Measurements from ENCODE around the gene CDC42.

The CDC42 gene

DNA sequence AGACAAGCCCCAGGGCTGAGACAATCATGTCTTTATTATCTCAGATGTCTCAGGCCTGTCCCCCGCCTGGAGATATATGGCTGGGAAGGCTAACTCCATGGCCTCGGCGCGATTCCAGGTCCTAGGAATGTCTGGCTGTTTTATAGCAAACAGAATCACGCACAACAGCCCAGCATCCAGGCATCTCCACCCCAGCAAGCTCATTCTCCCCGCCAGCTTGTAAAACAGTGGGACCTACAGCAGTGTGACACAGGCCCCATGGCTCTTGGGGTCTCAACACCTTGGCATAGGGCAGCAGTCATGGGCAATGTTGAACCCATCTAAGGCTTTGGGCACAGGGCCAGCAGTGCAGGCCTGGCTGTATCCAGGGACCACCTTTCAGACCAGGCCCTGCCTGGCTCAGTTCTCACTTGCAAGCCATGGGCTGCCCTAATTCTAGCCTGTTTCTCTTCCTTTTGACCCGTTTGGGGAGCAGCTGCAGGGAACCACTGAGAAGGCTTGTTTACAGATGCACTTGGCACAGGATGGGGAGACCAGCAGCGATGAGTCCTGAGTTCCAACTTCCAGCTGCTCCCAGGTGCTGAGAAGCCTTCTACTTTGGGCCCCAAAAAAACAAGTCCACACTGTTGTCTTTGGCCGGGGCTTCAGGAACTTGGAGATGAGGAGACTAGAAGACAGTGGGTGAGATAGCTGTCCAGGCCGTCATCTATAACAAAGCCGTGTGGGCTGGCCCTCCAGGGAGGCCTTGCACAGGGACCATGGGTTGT lies 56.0 kb downstream of the CDC42 start:
- DNase-seq (ENCODE audit: low spot score): peak; percentile 49

DNA sequence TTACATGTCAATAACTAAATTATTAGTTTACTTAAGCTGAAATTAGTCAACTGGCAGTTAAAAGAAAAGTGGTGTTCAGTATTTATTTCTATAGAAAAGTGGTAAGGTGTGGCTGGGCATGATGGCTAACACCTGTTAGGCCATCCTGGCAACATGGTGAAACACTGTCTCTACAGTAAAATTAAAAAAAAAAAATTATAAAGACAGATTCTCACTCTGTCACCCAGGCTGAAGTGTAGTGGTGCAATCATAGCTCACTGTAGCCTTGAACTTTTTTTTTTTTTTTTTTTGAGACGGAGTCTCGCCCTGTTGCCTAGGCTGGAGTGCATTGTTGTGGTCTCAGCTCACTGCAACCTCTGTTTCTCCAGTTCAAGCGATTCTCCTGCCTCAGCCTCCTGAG lies 57.5 kb downstream of the CDC42 start:
- no peak for DNase-seq (ENCODE audit: low spot score)

DNA sequence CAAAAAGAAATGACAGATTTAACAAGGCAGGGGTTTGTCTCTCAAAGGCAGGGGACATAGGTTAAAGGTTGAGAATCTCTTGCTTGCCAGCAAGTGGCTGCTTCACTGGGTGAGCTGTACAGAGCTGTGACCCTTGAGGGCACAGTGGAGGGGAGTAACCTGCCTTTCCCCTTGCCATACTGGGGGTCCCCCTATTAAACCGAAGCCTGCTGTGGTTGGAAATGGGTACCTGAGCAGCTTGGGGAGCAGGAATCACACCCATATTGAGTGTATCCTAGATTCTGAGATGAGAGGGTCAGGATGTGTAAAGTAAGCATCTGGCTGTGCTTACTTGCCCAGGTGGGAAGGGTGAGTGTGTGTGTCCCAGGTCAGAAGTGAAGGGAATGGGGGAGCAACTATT lies 58.6 kb downstream of the CDC42 start:
- DNase-seq (ENCODE audit: low spot score): no peak

DNA sequence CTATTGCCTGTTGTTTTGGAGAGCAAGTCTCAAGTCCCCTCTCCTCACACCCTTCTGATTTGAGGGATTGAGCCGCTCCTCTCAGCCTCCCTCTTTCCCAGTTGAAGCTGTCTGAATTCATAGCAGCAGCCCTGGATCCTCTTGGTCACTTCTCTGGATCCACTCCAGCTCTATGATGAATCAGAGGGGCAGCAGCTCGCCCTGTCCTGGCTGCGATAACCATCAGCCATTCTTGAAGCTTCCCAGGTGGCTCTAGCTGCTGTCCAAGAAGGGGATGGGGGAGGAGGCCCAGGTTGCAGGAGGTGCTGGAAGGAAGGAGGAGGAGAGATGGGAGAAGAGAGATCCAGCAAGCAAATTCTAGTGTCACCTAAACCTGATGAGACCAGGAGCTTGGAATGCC lies 59.1 kb downstream of the CDC42 start:
- peak; percentile 54 for DNase-seq (ENCODE audit: low spot score)

DNA sequence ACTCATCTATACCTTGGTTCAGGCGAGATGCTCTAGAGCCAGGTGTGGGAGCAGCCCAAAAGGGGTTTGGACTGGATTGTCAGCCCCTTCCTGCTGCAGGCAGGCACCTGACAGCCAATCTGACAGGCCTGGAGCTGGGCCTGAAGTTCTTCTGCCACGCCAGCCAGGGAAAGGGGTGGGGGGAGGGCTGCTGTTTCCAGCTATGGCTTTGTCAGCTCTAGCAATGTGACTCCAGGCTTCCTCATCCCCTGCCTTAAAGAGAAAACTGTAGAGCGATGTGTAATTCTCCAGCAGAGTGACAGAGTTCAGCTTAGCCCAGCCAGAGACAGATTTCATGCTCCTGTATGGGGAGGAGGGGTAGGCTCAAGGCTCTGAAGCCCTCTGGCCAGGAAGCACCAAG lies 60.0 kb downstream of the CDC42 start:
- no peak for DNase-seq (ENCODE audit: low spot score)

DNA sequence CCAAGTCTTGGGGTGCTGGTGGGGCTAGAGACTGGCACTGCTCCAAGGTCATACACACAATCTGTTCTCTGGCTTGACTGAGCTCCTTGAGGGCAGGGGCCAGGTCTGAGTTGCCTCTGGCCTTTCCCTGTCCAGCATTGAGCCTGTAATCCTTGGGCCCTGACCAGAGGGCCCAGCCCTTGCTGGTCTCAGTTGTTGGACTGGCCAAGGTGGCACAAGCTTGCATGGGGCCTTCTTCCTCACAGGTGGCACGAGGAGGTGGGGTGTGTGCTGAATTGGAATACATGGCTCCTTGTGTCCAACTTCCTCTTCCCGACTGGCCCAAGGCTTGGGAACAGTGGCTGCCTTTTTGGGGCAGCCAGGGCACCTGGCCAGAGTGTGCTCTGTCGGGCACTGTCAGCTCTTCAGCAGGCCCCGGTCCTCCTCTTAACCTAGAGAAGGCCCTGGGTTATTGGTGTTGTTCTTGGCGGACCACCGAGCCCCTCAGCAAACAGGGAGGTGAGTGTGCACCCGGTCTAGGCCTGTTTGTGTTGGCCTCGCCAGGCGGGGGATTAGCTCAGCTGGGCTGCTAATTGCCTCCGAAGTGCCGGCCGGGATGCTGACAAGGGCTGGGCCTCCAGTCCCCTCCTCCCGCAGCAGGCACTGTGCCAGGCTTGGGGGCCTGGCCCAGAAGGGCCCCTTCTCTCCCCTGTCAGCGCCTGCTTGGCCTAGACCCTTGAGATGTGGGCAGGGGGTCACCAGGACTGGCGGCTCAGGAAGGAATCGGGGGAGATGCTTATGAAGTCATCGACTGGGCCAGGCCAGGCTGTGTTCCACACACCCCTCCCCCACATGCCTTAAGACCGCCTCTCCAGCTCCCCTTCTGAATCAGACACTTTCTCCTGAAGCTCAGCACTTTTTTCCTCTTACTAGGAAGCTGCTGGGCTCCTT lies 61.8 kb downstream of the CDC42 start:
- no peak for DNase-seq (ENCODE audit: low spot score)

DNA sequence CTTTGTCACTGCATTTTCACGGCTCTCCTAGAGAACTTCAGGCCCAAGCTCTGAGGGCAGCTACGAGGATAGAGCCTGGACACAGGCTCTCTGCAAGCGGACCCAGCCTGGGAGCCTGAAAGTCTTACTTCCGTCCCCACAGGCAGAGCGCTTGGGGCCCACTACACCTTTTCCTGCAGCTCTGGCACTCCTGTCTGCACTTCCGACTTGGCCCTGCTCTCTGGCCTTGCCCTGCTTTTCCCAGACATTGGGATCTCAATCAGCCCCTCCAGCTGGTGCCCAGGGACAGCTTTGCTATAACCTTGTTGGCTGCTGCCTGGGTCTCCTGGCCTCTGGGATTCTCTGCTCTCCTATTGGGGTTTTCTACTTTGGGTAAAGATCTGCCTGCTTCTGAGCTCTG lies 62.8 kb downstream of the CDC42 start:
- DNase-seq (ENCODE audit: low spot score): no peak

DNA sequence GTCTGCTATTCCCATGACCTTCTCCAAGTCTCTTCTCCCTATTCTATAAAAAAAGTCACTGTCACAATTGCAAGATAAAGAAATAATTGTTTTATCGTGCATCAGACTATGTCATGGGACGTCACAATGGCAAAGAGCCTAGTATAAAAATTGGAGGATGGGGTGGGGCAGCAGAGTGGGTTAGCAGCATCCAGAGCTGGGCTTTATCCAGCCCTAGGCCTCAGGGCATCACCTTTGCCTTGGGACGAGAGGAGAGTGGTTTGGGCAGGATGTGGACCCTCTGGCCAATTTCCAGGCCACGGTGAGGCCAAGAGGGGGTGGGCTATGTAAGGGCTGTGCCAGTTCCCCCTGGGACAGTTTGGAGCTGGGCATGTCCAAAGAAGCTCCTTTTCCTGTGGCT lies 64.7 kb downstream of the CDC42 start:
- DNase-seq (ENCODE audit: low spot score): no peak

DNA sequence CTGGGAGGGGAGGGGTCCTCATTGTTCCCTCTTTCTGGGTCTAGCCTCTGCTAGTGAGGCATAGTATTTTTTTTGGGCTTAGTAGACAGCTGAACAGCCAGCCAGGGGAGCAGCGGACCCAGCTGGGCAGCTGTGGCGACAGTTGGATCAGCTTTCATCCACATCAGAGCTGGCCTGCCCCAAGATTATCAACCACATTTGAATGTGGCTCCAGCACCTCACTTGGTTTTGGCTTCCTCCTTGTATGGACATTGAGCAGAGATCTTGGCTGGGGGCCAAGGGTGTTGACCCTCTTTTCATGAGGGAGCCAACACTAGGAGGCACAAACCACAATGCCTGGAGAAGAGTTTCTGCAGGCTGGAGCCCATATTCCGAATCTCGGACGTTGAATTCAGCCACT lies 65.3 kb downstream of the CDC42 start:
- DNase-seq (ENCODE audit: low spot score): no peak

DNA sequence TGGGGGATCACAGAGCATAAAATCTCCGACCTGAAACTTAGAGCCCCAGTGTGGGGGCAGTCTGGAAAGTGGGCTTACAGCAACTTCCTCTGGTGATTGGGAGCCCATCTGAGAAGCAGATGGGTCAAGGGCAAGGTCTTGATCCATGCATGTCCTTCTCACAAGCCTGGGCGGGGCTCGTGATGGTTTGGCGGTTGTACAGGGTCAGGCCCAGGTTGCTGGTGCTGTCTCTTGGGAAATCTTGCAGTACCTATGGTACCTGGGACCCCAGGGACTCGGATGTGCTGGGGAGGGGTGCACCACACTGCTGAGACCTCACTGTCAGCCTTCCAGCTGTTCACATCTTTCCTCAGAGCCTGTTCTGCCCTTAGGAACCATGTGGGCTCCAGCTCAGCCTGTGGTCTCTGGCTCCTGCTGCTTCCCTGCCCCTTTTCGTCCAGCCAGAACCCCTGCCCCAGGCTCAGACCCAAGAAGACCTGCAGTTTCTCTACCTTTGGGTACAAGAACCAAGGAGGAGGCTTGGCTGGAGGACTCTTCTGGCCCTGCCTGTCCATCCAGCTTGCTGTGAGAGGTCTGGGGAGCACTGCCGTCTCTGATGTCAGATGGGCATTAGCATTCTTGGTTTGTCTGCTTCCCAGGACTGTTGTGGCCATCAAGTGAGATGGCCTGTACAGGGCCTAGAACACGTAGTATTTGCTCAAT lies 65.9 kb downstream of the CDC42 start:
- no peak for DNase-seq (ENCODE audit: low spot score)

DNA sequence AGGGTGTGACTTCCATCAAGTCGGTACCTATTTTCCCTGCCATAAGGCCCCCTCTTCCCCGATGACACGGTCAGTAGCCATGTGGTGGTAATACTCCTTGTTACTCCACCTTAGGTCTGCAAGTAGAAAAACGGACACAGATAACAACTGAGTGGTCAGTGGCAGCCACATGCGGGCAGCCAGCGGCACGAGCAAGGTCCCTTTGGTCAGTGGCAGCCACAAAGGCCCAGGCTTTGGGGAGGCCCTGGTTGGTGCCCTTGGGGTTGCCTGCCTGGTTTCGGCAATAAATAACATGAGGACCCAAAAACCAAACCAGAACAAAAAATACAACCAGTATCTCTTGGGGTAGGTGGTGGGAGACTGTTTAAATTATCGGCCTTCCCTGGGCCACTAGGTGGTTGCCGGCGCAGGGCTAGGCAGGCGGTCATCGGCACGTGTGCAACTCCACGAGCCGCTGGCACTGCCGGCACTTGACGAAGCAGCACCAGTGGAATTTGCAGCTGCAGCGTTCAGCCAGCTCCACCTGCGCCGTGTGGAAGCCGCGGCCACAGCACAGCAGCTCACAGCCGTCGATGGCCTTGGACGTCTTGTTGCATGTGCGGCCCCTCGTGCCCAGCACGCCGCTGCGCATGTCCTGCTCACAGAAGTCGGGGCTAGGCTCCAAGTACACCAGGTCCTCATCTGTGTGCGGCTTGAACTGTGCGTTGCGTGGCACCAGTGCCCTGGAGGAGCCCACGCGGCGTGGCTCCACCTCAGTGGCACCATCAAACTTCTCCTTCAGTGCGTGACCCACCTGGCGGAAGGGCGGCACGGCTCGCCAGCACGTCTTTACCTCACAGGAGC lies 67.3 kb downstream of the CDC42 start:
- DNase-seq (ENCODE audit: low spot score): no peak

DNA sequence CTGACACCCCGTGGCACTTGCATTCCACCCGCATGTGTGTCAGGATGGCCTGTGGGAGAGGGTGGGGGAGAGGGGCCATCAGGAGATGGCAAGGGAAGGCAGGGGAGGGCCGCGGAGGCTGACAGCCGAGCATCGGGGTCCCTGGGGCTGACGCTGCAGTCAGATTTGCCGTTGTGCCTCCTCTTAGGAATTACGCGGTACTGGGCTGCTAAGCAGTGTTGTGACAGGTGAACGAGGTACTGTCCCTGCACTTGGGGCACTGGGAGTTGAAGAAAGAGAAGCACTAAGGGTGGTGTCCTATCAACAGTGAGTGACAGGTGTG lies 67.9 kb downstream of the CDC42 start:
- DNase-seq (ENCODE audit: low spot score): no peak

DNA sequence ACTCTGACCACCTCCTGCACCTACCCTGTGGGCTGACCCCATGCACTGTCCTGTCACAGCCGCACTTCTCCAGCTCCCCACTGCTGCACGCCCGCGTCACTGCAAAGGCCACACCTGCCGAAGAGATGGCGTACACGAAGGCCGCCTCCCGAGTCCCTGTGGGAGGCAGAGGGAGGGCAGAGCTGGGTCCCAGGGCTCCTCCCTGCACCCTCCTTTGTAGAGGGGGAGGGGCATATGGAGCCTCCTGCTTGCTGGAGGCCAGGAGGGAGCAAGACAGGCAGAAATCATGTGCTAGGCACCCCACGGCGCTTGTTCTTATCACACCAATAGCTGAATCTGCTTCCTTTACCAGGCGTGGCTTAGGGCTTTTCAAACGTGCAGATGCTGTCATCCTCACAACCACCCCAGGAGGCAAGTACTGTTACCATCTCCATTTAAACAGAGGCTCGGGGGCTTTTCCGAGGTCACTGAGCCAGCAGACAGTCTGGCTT lies 69.0 kb downstream of the CDC42 start:
- no peak for DNase-seq (ENCODE audit: low spot score)

DNA sequence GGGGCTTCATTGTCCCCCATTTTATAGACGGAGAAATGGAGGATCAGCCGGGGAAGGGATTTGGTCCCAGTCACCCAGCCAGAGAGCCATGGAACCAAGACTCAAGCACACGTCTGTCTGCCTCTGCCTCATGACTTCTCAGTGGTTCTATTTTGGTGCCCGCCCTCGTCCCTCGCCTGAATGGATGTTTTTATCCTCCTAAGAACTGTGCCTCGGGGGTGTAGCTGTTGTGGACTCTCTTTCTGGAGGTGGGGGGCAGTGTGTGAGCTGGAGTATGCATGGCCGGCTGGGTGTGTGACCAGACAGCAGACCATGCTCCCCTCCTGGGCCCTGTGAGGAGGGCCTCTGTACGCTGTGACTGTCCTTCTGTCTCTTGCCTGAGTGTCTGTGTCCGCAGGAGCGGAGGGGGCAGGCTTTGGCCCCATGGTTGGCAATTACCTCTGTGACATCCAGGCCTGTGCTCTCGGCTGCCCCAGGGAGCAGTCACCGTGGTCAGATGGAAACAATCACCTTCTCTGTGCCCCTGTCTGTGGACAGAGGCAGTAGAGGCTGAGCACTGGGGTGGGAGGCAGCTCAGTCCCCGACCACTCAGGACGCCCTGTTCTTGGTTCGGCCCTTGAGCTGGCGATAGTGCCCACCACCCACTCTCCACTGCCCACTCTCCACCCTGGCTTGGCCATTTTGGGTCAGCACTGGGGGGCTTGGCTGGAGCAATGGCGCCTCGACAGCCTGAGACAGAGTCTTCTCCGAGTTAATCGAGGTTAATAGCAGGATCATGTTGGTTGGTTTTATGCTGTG lies 70.0 kb downstream of the CDC42 start:
- no peak for DNase-seq (ENCODE audit: low spot score)

DNA sequence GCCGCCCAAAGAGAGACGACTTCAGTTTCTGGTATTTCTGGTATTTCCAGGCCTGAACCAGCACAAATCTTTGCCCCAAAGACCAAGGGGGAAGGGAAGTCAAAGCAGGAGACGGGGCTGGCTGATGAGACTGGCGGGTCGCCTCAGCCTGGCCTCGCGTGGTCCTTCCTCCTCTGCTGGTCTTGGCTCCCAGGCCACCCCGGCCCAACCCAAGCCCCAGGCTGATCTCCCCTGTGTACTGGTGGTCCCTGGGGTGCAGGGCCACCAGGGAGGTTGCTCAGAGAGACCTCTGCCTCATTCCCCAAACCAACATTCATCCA lies 70.5 kb downstream of the CDC42 start:
- no peak for DNase-seq (ENCODE audit: low spot score)

DNA sequence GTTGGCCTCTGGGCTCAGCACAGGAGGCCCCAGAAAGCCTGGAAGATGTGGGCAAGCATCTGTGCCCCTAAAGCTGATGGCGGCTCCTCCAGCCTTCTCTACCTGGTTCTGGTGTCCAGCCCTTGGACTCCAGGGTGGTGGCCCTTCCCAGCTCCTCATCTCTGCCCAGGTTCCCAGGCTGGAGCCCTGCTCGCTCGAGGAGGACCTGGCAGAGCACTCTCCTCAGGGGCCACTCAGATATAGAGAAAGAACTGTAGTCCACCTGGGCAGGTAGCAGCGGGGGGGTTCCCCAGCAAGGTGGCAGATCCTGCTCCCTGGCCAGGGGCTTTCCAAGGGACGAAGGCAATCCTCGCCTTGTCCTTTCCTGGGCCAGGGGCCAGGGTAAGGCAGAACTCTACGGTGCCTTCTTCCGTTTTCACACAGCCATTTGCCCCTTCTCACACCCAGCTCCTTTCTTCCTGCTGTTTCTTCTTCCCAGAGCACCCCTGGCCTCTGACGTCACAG lies 71.4 kb downstream of the CDC42 start:
- DNase-seq (ENCODE audit: low spot score): no peak

DNA sequence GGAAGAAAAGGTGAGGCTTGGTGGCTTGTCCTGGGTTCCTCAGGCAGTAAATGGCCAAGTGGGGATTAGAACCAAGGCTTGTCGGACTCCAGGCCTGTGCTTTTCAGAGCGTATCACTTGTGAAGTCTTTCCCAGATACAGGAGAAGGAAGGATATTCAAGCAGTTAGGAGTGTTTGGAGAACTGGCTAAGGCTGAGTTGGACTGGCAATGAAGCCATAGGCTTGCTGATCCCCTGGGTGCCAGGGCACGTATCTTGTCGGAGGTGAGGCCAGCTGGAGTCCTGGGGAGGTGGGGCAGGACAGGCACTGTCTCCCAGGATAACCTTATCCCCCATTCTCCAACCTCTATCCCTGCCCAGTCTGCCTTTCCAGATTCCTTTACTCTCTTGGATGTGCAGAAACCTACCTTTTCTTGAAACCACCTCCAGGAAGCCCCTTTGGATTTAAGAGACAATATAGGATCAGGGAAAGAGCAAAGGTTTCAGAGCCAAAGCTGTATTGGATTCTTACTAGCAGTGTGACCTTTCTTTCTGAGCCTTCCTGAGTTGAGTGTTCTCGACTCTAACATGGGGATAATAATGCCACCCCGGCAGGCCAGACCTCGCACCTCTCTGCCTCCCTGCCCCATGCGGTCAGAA lies 72.2 kb downstream of the CDC42 start:
- no peak for DNase-seq (ENCODE audit: low spot score)

DNA sequence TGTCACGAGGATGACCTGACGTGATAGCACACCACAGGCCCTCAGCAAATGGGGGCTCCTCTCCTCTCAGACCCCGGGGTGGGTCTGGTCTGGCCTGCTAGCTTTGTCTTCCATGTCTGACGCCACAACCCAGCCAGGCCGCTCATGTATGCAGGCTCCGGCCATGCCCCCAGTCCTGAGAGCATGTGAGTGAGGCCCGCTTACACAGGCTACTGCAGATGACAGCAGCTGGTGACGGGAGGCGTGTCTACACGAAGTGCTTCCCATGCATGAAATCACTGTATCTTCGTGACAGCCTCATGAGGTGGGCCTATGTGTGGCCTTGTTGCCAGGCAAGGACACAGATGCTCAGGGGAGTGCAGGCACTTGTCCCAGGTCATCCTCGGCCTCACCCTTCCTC lies 74.0 kb downstream of the CDC42 start:
- no peak for DNase-seq (ENCODE audit: low spot score)

DNA sequence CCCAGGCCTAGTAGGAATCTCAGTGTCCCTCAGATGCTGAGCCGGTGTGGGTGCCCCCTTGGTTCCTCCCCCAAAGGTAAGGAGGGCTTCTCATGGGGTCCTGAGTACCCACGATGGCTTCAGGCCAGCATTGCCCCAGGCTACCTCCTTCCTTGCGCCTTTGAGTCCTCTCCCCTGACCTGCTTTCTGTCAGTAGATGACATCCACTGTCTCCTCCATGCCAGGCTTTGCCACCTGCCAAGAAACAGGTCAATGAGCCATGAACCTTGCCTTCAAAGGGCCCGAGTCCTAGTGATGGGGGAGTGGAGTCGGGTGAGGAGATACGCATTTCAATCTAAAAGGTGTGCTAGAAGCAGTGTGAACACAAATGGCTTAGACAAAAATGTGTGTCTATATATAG lies 74.7 kb downstream of the CDC42 start:
- no peak for DNase-seq (ENCODE audit: low spot score)

DNA sequence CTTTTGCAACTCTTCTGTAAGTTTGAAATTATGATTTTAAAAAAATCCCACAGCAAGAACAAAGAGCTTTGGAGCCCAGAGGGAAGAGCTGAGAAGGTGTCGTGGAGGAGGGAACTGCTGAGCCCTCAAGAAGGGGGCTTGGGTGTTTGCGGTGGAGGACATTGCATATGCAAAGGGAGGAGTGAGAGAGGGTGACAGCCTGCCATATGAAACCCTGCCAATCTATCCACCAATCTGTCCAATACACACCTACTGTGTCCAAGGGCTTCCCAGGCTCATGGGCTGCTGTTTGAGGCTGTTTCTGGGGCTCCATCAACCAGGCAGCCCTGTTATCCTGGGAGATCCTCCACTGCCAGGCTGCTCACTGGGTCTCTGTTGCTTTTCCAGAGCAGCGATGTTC lies 75.2 kb downstream of the CDC42 start:
- DNase-seq (ENCODE audit: low spot score): no peak

Data from AG08395 (cell line).